IMR-90 (cell line): ENCODE measurements around the gene ARHGAP10. TPM values are rescaled to one million over a fixed set of nuclear protein-coding genes. Genes with fewer than 3 reads are reported as not detected.
A peak's percentile ranks its signal among the peaks of the same experiment; 100 is the strongest.

ENCODE experiments used
- ATAC-seq: fragments of 200-7000 bp; cut with Tn5 transposase; 2 replicates; pipeline ENCODE4 v1.9.1; 2020; ENCODE audit warnings: low read depth, mild to moderate bottlenecking, moderate library complexity
- BruUV-seq: library from RNA; stranded (reverse); fragments of 400-500 nt; replicated peaks from 2 replicates; lab custom pipeline; 2021; lab: Mats Ljungman, UMichigan
- CTCF ChIA-PET: fragments of 300-600 bp; formaldehyde crosslinking; extraction: SDS; loops from one replicate; lab custom pipeline; 2021; ENCODE audit warnings: antibody characterized with exemption; lab: Yijun Ruan, JAX
- POLR2A ChIA-PET: fragments of 300-600 bp; sonication (Branson Sonifier 250); formaldehyde crosslinking; loops from one replicate; lab custom pipeline; 2022; ENCODE audit warnings: antibody characterized with exemption; ENCODE audit not compliant: unreplicated experiment; lab: Charles Lee
- DNase-seq: peaks from one replicate; pipeline ENCODE4 v3.0.0; 2013
- H2AFZ ChIP-seq: replicated peaks from 2 replicates; pipeline ENCODE3; 2013; ENCODE audit warnings: low read length, mild to moderate bottlenecking; ENCODE audit not compliant: poor library complexity
- H2AK5ac ChIP-seq: 2 replicates; pipeline ENCODE4 v1.6.1; 2013; ENCODE audit warnings: low read depth, low read length, inconsistent platforms
- H2AK9ac ChIP-seq: replicated peaks from 2 replicates; pipeline ENCODE3; 2013; ENCODE audit warnings: mild to moderate bottlenecking, low read depth, low read length, moderate library complexity; ENCODE audit not compliant: poor library complexity
- H2BK120ac ChIP-seq: 2 replicates; pipeline ENCODE4 v1.6.1; 2013; ENCODE audit warnings: low read depth, low read length, inconsistent platforms
- H2BK15ac ChIP-seq: 3 replicates; pipeline ENCODE4 v1.6.1; 2013; ENCODE audit warnings: low read depth, low read length, inconsistent platforms
- H2BK20ac ChIP-seq: 2 replicates; pipeline ENCODE4 v1.6.1; 2013; ENCODE audit warnings: low read depth, mild to moderate bottlenecking, inconsistent platforms, low read length, moderate library complexity
- H2BK5ac ChIP-seq: 2 replicates; pipeline ENCODE4 v1.6.1; 2013; ENCODE audit warnings: mild to moderate bottlenecking, low read depth, low read length, inconsistent platforms; ENCODE audit not compliant: poor library complexity, severe bottlenecking
- H3K14ac ChIP-seq: replicated peaks from 2 replicates; pipeline ENCODE4 v1.6.1; 2013; ENCODE audit warnings: low read depth, low read length, inconsistent platforms
- H3K18ac ChIP-seq: 2 replicates; pipeline ENCODE4 v1.6.1; 2013; ENCODE audit warnings: low read depth, low read length, control low read depth
- H3K23ac ChIP-seq: 2 replicates; pipeline ENCODE4 v1.6.1; 2013; ENCODE audit warnings: low read depth, low read length, inconsistent platforms
- H3K27ac ChIP-seq: 2 replicates; pipeline ENCODE4 v1.5.1; 2013; ENCODE audit warnings: mild to moderate bottlenecking, control low read depth, low read length; ENCODE audit not compliant: insufficient read depth
- H3K27me3 ChIP-seq: 2 replicates; pipeline ENCODE4 v1.6.1; 2013; ENCODE audit warnings: low read length; ENCODE audit not compliant: control insufficient read depth, insufficient read depth
- H3K36me3 ChIP-seq: 2 replicates; pipeline ENCODE4 v1.6.1; 2013; ENCODE audit warnings: low read length, mixed read lengths; ENCODE audit not compliant: control insufficient read depth, insufficient read depth
- H3K4ac ChIP-seq: 2 replicates; pipeline ENCODE4 v1.6.1; 2013; ENCODE audit warnings: low read depth, low read length, inconsistent platforms
- H3K4me1 ChIP-seq: 2 replicates; pipeline ENCODE4 v1.6.1; 2013; ENCODE audit warnings: low read length, mixed read lengths; ENCODE audit not compliant: control insufficient read depth, insufficient read depth
- H3K4me2 ChIP-seq: 2 replicates; pipeline ENCODE4 v1.6.1; 2013; ENCODE audit warnings: low read depth, mild to moderate bottlenecking, control low read depth, low read length, moderate library complexity
- H3K4me3 ChIP-seq: 2 replicates; pipeline ENCODE4 v1.5.1; 2013; ENCODE audit warnings: low read depth, mild to moderate bottlenecking, control low read depth, low read length, moderate library complexity; ENCODE audit not compliant: insufficient read depth
- H3K56ac ChIP-seq: 2 replicates; pipeline ENCODE4 v1.6.1; 2013; ENCODE audit warnings: low read length, inconsistent platforms; ENCODE audit not compliant: insufficient read depth; ENCODE audit errors: extremely low read depth
- H3K79me1 ChIP-seq, 2 experiments: 2 replicates each; pipeline ENCODE4 v1.6.1; 2013; ENCODE audit warnings: low read length in 2 of 2, inconsistent platforms in 1 of 2, low read depth in 1 of 2
- H3K9ac ChIP-seq: 2 replicates; pipeline ENCODE4 v1.6.1; 2013; ENCODE audit warnings: low read depth, low read length, control low read depth
- H3K9me1 ChIP-seq: 2 replicates; pipeline ENCODE4 v1.6.1; 2013; ENCODE audit warnings: low read length, inconsistent platforms; ENCODE audit not compliant: insufficient read depth
- H3K9me3 ChIP-seq: 2 replicates; pipeline ENCODE4 v1.6.1; 2013; ENCODE audit warnings: low read length; ENCODE audit not compliant: control insufficient read depth, insufficient read depth
- H4K20me1 ChIP-seq: 2 replicates; pipeline ENCODE4 v1.6.1; 2013; ENCODE audit warnings: low read length, inconsistent platforms; ENCODE audit not compliant: insufficient read depth
- H4K5ac ChIP-seq: 2 replicates; pipeline ENCODE4 v1.6.1; 2013; ENCODE audit warnings: mild to moderate bottlenecking, low read depth, low read length, control low read depth
- H4K8ac ChIP-seq, 2 experiments: 2 replicates each; pipeline ENCODE4 v1.6.1; 2013; ENCODE audit warnings: low read depth in 2 of 2, low read length in 2 of 2, control low read depth in 1 of 2, inconsistent platforms in 1 of 2
- H4K91ac ChIP-seq: 2 replicates; pipeline ENCODE4 v1.6.1; 2013; ENCODE audit warnings: low read depth, low read length, inconsistent platforms; ENCODE audit not compliant: insufficient read depth
- BHLHE40 ChIP-seq: fragments of 150-350 bp; IDR thresholded peaks from 2 replicates; pipeline ENCODE4 v1.6.1; 2016; ENCODE audit warnings: mild to moderate bottlenecking, low read depth, low read length
- CEBPB ChIP-seq: IDR thresholded peaks from 2 replicates; pipeline ENCODE4 v1.6.1; 2012; ENCODE audit warnings: low read depth, low read length, improper control_type of control experiment
- CHD1 ChIP-seq: IDR thresholded peaks from 2 replicates; pipeline ENCODE4 v1.6.1; 2012; ENCODE audit warnings: low read depth, low read length, improper control_type of control experiment
- CTCF ChIP-seq: conservative IDR thresholded peaks from 2 replicates; pipeline ENCODE4 v1.5.1; 2012; ENCODE audit warnings: mild to moderate bottlenecking, low read depth, low read length, improper control_type of control experiment
- ELK1 ChIP-seq: fragments of 150-350 bp; IDR thresholded peaks from 2 replicates; pipeline ENCODE4 v1.6.1; 2016; ENCODE audit warnings: low read depth, mild to moderate bottlenecking, low read length, moderate library complexity, borderline replicate concordance
- FOS ChIP-seq: fragments of 150-350 bp; IDR thresholded peaks from 2 replicates; pipeline ENCODE4 v1.6.1; 2016; ENCODE audit warnings: low read depth, low read length
- MAFK ChIP-seq: IDR thresholded peaks from 2 replicates; pipeline ENCODE4 v1.6.1; 2012; ENCODE audit warnings: low read depth, low read length, improper control_type of control experiment
- MAZ ChIP-seq: IDR thresholded peaks from 2 replicates; pipeline ENCODE4 v1.6.1; 2012; ENCODE audit warnings: low read depth, mild to moderate bottlenecking, low read length, improper control_type of control experiment, moderate library complexity, borderline replicate concordance
- MXI1 ChIP-seq: IDR thresholded peaks from 2 replicates; pipeline ENCODE4 v1.6.1; 2012; ENCODE audit warnings: low read depth, mild to moderate bottlenecking, low read length, moderate library complexity, borderline replicate concordance
- NFE2L2 ChIP-seq: fragments of 150-350 bp; IDR thresholded peaks from 2 replicates; pipeline ENCODE4 v1.6.1; 2016; ENCODE audit warnings: low read depth, mild to moderate bottlenecking, low read length
- POLR2A ChIP-seq: IDR thresholded peaks from 2 replicates; pipeline ENCODE4 v1.6.1; 2012; ENCODE audit warnings: mild to moderate bottlenecking, low read depth, low read length
- RAD21 ChIP-seq: IDR thresholded peaks from 2 replicates; pipeline ENCODE4 v1.6.1; 2012; ENCODE audit warnings: low read length, improper control_type of control experiment
- RCOR1 ChIP-seq: IDR thresholded peaks from 2 replicates; pipeline ENCODE4 v1.6.1; 2012; ENCODE audit warnings: mild to moderate bottlenecking, low read length, improper control_type of control experiment; ENCODE audit not compliant: insufficient replicate concordance
- RFX5 ChIP-seq: IDR thresholded peaks from 2 replicates; pipeline ENCODE4 v1.8.0; 2012; ENCODE audit warnings: low read depth, mild to moderate bottlenecking, low read length, moderate library complexity
- SMC3 ChIP-seq: fragments of 150-350 bp; IDR thresholded peaks from 2 replicates; pipeline ENCODE4 v1.6.1; 2016; ENCODE audit warnings: low read depth, mild to moderate bottlenecking, antibody characterized with exemption, low read length, moderate library complexity
- WGBS, 2 experiments: methylation state at CpG; one replicate each; pipeline versions ENCODE4 v1.1.5 to v1.1.7; 2013; ENCODE audit warnings: missing lambda C conversion rate in 2 of 2; ENCODE audit not compliant: insufficient read length in 1 of 2; ENCODE audit errors: extremely low coverage in 2 of 2; 5-methylcytosine and 5-hydroxymethylcytosine counted together
- dilution Hi-C: fragments of 300-500 bp; cut with HindIII; formaldehyde crosslinking; loops from one replicate; pipeline ENCODE4 v1.14.3; 2018; ENCODE audit warnings: low sequenced_read_pairs; ENCODE audit not compliant: unreplicated experiment
- in situ Hi-C: fragments of 300-500 bp; cut with MboI; formaldehyde crosslinking; loops from 3 replicates; pipeline ENCODE4 v1.14.3; 2019; ENCODE audit warnings: low sequenced_read_pairs, inconsistent platforms, mixed read lengths
- intact Hi-C: fragments of 100-400 bp; cut with micrococcal nuclease; formaldehyde crosslinking; loops from 2 replicates; pipeline ENCODE4 v1.10.0; 2022
- polyA plus RNA-seq, 3 experiments: library from polyadenylated mRNA; depleted of rRNA; stranded (reverse); fragments of >200 nt; gene quantifications; 2 replicates each; pipeline ENCODE4 v1.2.3, GENCODE V29; 2012; ENCODE audit warnings: low replicate concordance in 1 of 3
- total RNA-seq: library from RNA; depleted of rRNA; stranded (reverse); fragments of >200 nt; gene quantifications from 2 replicates; pipeline ENCODE4 v1.2.3, GENCODE V29; 2012
- TF ChIP-seq, protein P1 (sequence below): fragments of 150-350 bp; IDR thresholded peaks from 2 replicates; pipeline ENCODE4 v1.6.1; 2017; ENCODE audit warnings: mild to moderate bottlenecking, antibody characterized with exemption, low read length, low read depth

The ARHGAP10 gene
- total and polyA plus RNA-seq, 2 of the 4 experiments (the other 2 are of a cell fraction): 27.1 to 29.4 TPM

GRCh38 chr4:147958057-147958456, 226.2 kb downstream of the ARHGAP10 start:
- POLR2A ChIA-PET: no interaction called here
- intact Hi-C loops: no loop called here
- no peak overlapping the region for H4K91ac ChIP-seq
- no peaks in the 10 kb centered on the region for H3K9me3 ChIP-seq
- no peak overlapping the region for H3K23ac ChIP-seq
- no peak overlapping the region for H2AK9ac ChIP-seq
- no peak overlapping the region for H2BK120ac ChIP-seq
- no peak overlapping the region for H3K14ac ChIP-seq
- H4K8ac ChIP-seq: no peak overlapping the region
- peak; percentile 27; the same call in 1 of the 2 replicates for ATAC-seq
- BruUV-seq: no TSS peak
- no peak overlapping the region for H2BK5ac ChIP-seq
- in situ Hi-C loops: no loop called here
- H3K56ac ChIP-seq: no peak overlapping the region
- H4K20me1 ChIP-seq: no peaks in the 10 kb centered on the region
- H3K36me3 ChIP-seq: peaks cover 6% of the 10 kb centered on the region; the same call in 1 of the 2 replicates
- peaks cover 6 to 14% of the 10 kb centered on the region in 2 experiments; a peak in 3 of 4 replicates for H3K79me1 ChIP-seq
- H2BK15ac ChIP-seq: no peak overlapping the region
- H3K27me3 ChIP-seq: no peaks in the 10 kb centered on the region
- H3K4ac ChIP-seq: no peak overlapping the region
- no peak overlapping the region for H3K9ac ChIP-seq
- peaks cover 6% of the 10 kb centered on the region; the same call in 1 of the 2 replicates for H3K9me1 ChIP-seq
- no peak overlapping the region for H3K27ac ChIP-seq
- no peak overlapping the region for H2BK20ac ChIP-seq
- dilution Hi-C loops: no loop called here
- no peak overlapping the region for H2AFZ ChIP-seq
- TF ChIP-seq MXI1 (no peak), RFX5 (no peak), RCOR1 (no peak), NFE2L2 (no peak), ELK1 (no peak), CHD1 (no peak), MAZ (no peak), RAD21 (no peak), POLR2A (no peak), MAFK (no peak), SMC3 (no peak), FOS (no peak), CTCF (no peak), BHLHE40 (no peak), CEBPB (no peak)
- TF ChIP-seq, protein P1, sequence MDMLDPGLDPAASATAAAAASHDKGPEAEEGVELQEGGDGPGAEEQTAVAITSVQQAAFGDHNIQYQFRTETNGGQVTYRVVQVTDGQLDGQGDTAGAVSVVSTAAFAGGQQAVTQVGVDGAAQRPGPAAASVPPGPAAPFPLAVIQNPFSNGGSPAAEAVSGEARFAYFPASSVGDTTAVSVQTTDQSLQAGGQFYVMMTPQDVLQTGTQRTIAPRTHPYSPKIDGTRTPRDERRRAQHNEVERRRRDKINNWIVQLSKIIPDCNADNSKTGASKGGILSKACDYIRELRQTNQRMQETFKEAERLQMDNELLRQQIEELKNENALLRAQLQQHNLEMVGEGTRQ: no peak
- CTCF ChIA-PET: interaction anchor here (0.6 kb wide), 1 partner anchor 847 kb away, joined by 3 read pairs; no protein-coding TSS in a partner anchor
- WGBS, 2 experiments: 100% methylated on average over 1 of the region's 3 CpGs; no CpG with 5 or more reads in 1 of the 2 experiments
- H3K4me3 ChIP-seq: no peak overlapping the region
- peak; percentile 29 for DNase-seq
- H2AK5ac ChIP-seq: no peak overlapping the region
- H3K4me1 ChIP-seq: peaks cover 3% of the 10 kb centered on the region
- no peak overlapping the region for H4K5ac ChIP-seq
- no peak overlapping the region for H3K18ac ChIP-seq
- no peak overlapping the region for H3K4me2 ChIP-seq
